NCI-H2227 (cell line): ENCODE measurements around the gene AARS2.

Source experiments
- DNase-seq: peaks from one replicate; lab custom pipeline; 2025; ENCODE audit not compliant: unreplicated experiment; lab: John Stamatoyannopoulos, UW

The AARS2 gene

DNA sequence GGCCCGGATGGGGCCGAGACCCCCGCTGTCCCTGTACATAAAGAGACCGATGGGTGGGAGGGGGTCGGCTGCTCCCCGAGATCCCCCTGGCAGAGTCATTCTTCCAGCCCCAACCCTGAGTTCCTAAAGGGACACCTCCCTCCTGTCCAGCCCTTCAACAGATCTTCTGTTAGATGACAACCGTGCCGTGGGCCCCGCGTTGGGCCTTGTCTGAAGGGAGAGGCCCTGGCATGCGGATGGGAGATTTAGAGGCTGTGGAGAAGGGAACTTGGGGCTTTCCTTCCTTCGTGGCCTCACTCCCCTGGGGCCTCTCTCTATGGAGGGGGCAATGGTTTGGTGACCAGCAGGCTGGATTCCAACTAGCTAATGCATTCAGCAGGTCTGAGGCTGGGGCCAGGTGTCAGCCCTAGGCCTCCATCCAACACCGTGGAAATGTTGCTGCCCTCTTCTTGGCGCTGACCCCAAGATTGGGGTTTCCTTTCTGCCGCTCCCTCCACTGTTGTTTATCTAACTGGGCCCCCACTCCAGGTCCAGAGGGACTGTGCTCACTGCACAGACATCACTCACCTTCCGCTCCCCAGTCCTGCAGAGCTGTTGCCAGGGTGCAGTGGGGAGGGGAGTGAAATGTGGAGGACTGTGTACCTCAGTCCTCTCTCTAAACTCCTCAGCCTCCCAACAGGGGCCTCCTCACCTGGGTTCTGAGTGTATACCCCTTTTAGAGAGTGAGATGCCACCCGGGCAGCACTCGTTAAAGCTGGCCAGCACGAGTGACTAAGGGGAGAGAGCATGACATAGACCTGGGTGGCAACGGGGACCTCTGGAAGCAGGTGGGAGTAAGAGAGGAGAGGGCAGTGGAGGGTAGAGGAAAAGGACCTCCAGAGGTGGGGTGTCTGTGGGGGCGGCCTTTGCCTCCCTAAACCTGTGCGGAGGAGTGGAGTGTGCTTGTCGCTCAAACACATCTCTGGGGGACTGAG lies 36.2 kb downstream of the AARS2 start:
- DNase-seq, result no peak

GRCh38 chr6:44275749-44276648 lies 37.1 kb downstream of the AARS2 start:
- no peak for DNase-seq

GRCh38 chr6:44275271-44275748 lies 37.8 kb downstream of the AARS2 start:
- DNase-seq, result no peak

DNA sequence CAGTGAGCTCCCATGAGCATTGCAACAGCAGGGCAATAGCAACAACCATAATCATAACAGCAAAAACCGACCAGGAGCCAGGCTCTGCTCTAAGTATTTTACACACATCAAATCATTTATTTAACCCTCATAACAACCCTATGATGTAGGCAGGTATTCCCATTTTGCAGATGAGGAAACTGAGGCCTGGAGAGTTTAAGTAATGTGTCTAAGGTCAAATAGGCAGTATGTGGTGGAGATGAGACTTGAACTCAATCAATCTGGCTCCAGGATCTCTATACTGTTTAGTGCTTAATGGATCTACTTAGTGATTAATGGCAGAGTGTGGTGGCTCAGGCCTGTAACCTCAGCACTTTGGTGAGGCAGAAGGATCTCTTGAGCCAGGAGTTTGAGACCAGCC lies 39.5 kb downstream of the AARS2 start:
- DNase-seq, result no peak

GRCh38 chr6:44272999-44273566 lies 40.1 kb downstream of the AARS2 start:
- DNase-seq, result no peak

DNA sequence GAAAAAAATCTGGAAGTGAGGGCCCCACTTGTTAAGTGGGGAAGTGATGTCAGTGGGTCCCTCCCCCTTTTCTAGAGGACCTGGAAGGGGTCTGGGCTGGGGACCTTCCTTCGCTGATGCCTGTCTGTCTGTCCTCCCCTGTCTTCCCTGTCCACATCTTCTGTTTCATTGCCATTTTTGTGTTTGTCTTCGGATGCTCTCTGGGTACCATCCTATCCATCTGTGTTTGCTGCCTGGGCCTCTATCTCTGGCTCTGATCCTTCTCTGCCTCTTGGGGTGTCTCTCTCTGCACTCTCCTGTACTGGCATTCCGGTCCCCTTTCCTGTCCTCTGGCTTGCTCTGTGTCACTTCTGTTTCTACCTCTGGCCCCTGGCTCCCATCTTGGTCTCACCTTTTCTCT lies 40.6 kb downstream of the AARS2 start:
- DNase-seq, result no peak

- DNase-seq, result no peak
Measured at GRCh38 chr6:44271914-44272313, 41.2 kb downstream of the AARS2 start.

DNA sequence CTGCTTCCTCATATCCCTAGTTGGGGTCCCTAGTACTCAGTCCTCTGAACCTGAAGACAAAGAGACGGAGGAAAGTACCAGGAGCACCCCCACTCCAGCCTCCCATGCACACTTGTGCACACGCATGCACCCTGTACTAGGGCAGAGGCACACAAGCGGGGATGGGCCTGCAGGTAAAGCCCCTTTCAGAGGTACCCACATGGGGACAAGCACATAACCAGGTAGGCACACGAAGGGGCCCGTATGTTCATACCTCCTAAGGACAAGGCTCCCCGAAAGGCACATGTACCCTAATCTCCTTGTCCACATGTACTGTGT lies 41.8 kb downstream of the AARS2 start:
- DNase-seq, result no peak

- DNase-seq, result peak; percentile 80
Measured at GRCh38 chr6:44270526-44271405, 42.4 kb downstream of the AARS2 start.

GRCh38 chr6:44269921-44270525 lies 43.1 kb downstream of the AARS2 start, which contains the start of gene TMEM151B:
Gene TMEM151B, plus strand, starts transcription at chr6:44270450. Its CDS starts 293 bp downstream, at chr6:44270743.
- peak; percentile 47 for DNase-seq

DNA sequence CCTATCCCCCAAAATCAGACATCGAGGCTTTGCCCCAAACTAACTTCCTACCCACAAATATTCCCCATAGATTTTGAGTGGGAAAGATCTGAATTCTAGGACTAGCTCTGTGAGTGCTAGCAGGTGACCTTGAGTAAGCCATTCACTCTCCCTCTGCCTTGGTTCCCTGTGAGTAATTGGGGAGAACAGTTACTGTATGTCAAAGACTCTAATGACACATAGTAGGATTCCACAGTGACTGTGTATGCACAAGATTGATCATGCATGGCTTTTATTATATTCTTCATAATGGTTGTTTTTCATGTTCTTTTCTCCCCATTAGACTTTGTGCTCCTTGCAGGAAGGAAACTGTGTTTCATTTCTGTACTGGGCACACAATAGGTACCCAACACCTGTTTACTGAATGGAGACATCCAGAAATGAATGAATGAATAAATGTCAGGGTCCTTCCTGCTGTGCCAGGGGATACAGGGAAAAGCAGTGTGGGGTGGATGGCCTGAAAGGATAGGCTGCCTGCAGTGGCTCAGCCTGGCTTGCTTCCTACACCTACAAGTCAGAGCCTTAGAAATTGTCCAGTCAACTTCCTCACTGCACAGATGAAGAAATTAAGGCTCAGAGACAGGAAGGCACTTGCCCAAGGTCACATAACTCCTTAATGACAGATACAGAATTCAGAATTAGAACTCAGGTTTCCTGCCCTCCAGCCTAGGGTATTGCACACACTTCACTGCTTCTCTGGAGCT lies 43.8 kb downstream of the AARS2 start:
- no peak for DNase-seq

- peak; percentile 73 for DNase-seq
Measured at GRCh38 chr6:44268095-44268628, 45.0 kb downstream of the AARS2 start.

GRCh38 chr6:44267252-44267651 lies 45.9 kb downstream of the AARS2 start:
- no peak for DNase-seq

DNA sequence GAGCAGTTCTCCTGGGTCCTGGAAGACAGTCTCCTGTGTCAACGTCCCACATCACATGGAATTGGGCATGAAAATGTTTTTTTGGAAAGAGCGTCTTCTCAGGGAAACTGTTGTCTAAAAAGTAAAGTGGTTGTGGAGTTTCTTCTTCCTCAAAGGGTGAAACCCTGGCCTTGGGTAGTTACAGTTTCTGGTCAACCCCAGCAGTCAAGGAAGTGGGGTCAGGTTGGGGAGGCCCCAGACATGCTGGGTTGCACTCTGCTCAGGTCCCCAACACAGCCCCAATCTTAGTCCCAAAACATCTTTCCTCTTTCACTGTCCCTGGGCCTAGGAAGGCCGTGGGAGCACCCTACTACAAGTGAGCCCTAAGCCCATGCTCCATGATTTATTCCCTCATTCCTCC lies 46.8 kb downstream of the AARS2 start:
- DNase-seq, result no peak

DNA sequence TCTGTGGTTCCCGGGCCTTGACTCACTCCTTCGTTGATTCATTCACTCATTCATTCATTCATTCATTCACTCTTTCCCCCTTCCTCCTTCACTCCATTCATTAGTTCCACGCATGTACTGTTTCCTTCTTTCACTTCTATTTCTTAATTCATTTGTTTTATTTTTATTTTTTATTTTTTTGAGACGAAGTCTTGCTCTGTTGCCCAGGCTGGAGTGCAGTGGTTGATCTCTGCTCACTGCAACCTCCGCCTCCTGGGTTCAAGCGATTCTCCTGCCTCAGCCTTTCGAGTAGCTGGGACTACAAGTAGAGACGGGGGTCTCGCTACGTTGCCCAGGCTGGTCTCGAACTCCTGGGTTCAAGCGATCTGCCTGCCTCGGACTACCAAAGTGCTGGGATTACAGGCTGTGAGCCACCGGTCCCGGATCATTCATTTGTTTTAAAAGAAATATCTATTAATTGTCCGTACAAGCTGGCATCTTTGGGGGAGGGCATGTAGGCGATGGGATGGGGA lies 47.4 kb downstream of the AARS2 start:
- no peak for DNase-seq

- peak; percentile 89 for DNase-seq
Measured at GRCh38 chr6:44265007-44265721, 48.0 kb downstream of the AARS2 start, which contains the start of gene NFKBIE. Gene NFKBIE, minus strand, starts transcription at chr6:44265551. Its CDS starts 205 bp downstream, at chr6:44265346.

GRCh38 chr6:44264154-44265006 lies 48.8 kb downstream of the AARS2 start:
- no peak for DNase-seq
